ENCODE measurements around the gene SOCS7.
A peak's percentile ranks its signal among the peaks of the same experiment; 100 is the strongest.

SOCS7 gene

DNA sequence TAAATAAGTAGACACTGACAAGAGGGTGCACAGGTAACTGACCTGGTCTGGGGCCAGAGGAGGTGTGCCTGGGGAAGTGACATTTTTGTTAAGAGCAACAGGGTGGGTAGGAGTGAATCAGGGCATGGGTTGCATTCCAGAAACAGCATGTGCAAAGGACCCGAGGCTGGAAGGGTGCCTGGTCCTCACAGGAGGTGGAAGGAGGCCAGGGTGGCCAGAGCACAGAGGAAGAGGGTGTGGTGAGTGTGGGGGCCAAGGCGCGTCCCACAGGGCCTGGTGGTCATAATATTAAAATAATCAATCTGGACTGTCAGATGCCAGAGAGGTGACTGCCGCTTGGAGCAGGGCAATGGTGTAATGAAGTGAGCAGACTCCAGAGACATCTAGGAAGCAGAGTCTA lies 90.9 kb downstream of the SOCS7 start:
- no peak for DNase-seq

DNA sequence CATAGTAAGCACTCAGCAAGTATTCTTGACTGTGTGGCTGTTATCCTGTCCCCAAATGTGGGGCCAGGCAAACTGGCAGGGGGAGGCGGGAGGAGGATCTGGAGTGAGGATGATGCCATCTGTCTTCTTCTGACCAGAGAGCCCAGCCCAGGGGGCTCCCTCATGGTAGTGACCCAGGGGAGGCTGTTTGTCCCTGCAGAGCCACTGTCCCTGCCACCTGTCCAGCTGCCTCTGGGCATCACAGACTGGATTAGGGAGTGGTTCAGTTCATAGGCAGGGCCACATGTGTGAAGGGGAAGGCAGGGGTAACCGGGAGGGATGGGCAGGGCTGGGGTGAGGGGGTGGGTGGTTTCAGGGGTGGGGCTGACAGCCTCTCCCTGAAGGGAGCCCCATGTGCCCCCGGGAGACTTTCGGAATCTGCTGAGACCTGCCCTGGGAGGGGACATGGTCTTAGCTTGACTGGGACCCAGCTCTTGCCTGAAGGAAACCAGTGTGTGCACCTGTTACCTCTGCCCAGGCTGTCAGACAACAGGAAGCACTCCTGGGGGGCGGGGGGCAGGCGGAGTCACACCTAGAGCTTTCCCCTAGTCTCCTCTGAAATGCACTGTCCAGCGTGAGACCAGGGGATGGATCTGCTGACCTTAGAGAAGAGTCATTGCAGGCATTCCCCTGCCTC lies 91.8 kb downstream of the SOCS7 start:
- no peak for DNase-seq

- DNase-seq, result peak; percentile 63
Measured at GRCh38 chr17:38444151-38444550, 92.5 kb downstream of the SOCS7 start.

GRCh38 chr17:38447502-38448085 lies 96.0 kb downstream of the SOCS7 start:
- no peak for DNase-seq

- no peak for DNase-seq
Measured at GRCh38 chr17:38448208-38448771, 96.6 kb downstream of the SOCS7 start.

- DNase-seq, result no peak
Measured at GRCh38 chr17:38449364-38449763, 97.7 kb downstream of the SOCS7 start.

DNA sequence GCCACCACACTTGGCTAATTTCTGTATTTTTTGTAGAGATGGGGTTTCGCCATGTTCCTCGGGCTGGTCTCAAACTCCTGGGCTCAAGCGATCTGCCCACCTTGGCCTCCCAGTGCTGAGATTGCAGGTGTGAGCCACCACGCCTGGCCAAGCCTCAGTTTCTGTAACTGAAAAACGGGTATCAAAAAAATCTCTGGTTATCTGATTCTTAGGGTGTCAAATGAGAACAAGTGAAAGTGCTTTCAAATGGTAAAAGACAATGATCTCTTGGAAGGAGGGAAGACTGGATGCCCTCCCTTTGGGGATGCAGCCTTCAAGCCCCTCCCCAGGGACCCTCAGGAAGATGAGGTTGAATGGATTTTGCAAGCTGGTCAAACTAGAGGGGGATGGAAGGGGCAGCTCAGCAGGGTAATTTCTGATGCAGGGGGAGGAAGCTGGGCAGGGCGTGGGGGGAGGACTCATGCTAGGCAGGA lies 98.9 kb downstream of the SOCS7 start:
- no peak for DNase-seq

DNA sequence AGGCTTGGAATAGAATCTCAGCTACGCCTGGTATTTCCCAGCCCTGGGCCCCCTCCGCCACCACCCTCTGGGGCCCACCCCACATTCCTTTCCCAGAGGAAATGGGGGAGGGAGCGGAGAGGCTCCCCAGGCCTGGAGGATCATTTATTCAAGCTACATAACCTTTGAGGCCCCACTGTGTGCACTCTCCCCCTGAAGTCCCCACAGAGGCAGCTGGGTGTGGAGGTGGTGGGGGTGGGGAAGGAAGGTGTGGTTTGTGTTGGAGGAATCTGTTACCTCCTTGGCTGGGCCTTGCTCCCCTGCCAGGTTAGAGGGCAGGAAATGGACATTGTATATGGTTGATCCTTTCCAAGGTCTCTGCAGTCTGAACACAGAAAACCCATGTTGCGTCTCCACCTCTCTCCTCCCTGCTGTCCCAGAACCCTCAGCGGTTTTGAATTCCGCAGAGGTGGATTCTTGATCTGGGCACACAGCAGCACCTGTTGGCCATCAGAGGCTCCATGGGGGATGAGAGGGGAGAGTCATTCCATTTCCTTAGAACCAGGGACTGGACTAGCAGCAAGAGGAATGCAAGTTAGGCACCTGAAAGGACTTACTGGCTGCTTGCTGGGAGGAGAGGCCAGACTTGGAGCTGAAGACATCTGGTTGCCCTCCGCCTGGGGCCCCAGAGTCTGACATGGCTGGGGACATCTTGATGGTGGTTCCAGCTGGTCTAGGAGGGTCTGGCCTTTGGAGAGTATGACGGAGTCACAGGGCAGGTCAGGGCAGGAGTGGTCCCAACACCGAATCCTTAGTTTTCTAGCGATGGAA lies 99.6 kb downstream of the SOCS7 start:
- DNase-seq, result no peak

GRCh38 chr17:38451840-38452529 lies 100.3 kb downstream of the SOCS7 start:
- DNase-seq, result no peak

GRCh38 chr17:38452719-38453118 lies 101.1 kb downstream of the SOCS7 start:
- DNase-seq, result no peak

GRCh38 chr17:38453951-38454421 lies 102.3 kb downstream of the SOCS7 start:
- DNase-seq, result no peak

DNA sequence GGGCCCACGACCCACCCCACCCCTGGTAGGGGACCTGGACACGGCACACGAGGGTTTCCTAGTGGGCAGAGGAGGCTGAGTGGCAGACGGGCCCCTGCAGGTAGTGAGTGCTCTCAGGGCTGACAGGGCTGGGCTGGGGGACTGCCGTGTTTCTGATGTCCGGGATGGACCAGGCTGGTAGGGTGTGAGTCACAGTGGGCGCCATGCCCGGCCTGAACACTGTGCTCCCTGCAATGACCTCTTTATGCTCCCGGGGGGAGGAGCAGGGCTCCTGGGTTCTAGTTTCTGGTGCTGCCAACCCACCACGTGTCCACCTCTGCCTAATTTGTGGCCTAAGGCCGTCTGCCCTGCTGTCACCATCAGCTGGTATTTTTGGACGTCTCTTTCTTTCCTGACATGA lies 102.9 kb downstream of the SOCS7 start:
- no peak for DNase-seq

Data from activated naive CD4-positive, alpha-beta T cell treated with anti-CD3 and anti-CD28 coated beads, Interleukin-2, amount 50 U/mL, for 16 hours (primary cell).